HCT116 (cell line): ENCODE data around the gene SAMD9. TPM values are rescaled to one million over a fixed set of nuclear protein-coding genes. Genes with fewer than 3 reads are reported as not detected.
A peak's percentile ranks its signal among the peaks of the same experiment; 100 is the strongest.

Experiments
- ATAC-seq: fragments of 200-7000 bp; cut with Tn5 transposase; 2 replicates; pipeline ENCODE4 v1.9.1; 2020; ENCODE audit warnings: mild to moderate bottlenecking, moderate library complexity
- BruUV-seq: library from RNA; stranded (reverse); fragments of 400-500 nt; replicated peaks from 2 replicates; lab custom pipeline; 2021; lab: Mats Ljungman, UMichigan
- CTCF ChIA-PET: fragments of 300-600 bp; sonication (Branson Sonifier 250); formaldehyde crosslinking; loops from one replicate; lab custom pipeline; 2021; ENCODE audit warnings: antibody characterized with exemption; lab: Charles Lee
- POLR2A ChIA-PET: fragments of 300-600, 350-600 bp; sonication (Branson Sonifier 250); formaldehyde crosslinking; loops from one replicate; lab custom pipeline; 2021; ENCODE audit warnings: antibody characterized with exemption; lab: Charles Lee
- RAD21 ChIA-PET, 2 experiments: fragments of 300-600 bp; sonication (Branson Sonifier 250); formaldehyde crosslinking; loops; one replicate each; lab custom pipeline; 2023; ENCODE audit warnings: low total read pairs in 2 of 2; ENCODE audit not compliant: uncharacterized antibody in 2 of 2, unreplicated experiment in 2 of 2, low non-redundant PET in 1 of 2; lab: Charles Lee
- DNase-seq: peaks from one replicate; pipeline ENCODE4 v3.0.0-alpha.2; 2010; ENCODE audit warnings: low read depth, low spot score
- H2AFZ ChIP-seq: fragments of 200-600 bp; shearing (Covaris generic), sonication (generic); 2 replicates; pipeline ENCODE4 v1.6.1; 2017; ENCODE audit warnings: low read depth, mixed run types, mixed read lengths, antibody characterized with exemption, low read length; ENCODE audit not compliant: poor library complexity, severe bottlenecking
- H3K27ac ChIP-seq: 2 replicates; pipeline ENCODE4 v1.5.1; 2012; ENCODE audit warnings: low read depth, low read length
- H3K27me3 ChIP-seq: fragments of 200-600 bp; sonication (generic); 2 replicates; pipeline ENCODE4 v1.6.1; 2016; ENCODE audit warnings: mixed run types, low read length, mixed read lengths; ENCODE audit not compliant: insufficient read depth
- H3K36me3 ChIP-seq, 2 experiments: fragments of 200-500 bp in 1 of 2; fragments of 200-600 bp in 1 of 2; sonication (Bioruptor generic) in 1 of 2; sonication (generic) in 1 of 2; 2 replicates each; pipeline versions ENCODE4 v1.5.1 to v1.6.1; 2014 to 2016; ENCODE audit warnings: low read length in 2 of 2, inconsistent platforms in 1 of 2, mixed read lengths in 1 of 2, mixed run types in 1 of 2; ENCODE audit not compliant: insufficient read depth in 2 of 2, control insufficient read depth in 1 of 2
- H3K4me1 ChIP-seq, 2 experiments: fragments of 200-600 bp in 1 of 2; sonication (generic) in 1 of 2; 2 replicates each; pipeline versions ENCODE4 v1.5.1 to v1.6.1; 2012 to 2017; ENCODE audit warnings: low read length in 2 of 2, inconsistent platforms in 1 of 2, mild to moderate bottlenecking in 1 of 2, mixed read lengths in 1 of 2, mixed run types in 1 of 2, moderate library complexity in 1 of 2; ENCODE audit not compliant: insufficient read depth in 2 of 2, control insufficient read depth in 1 of 2
- H3K4me2 ChIP-seq: fragments of 200-600 bp; sonication (generic); 2 replicates; pipeline ENCODE4 v1.6.1; 2017; ENCODE audit warnings: mixed run types, low read length, mixed read lengths
- H3K4me3 ChIP-seq, 2 experiments: fragments of 200-600 bp in 1 of 2; sonication (generic) in 1 of 2; replicated peaks in 1 of 2; 2 replicates each; pipeline ENCODE4 v1.5.1; 2011 to 2016; ENCODE audit warnings: low read length in 2 of 2, control low read depth in 1 of 2, low read depth in 1 of 2, mild to moderate bottlenecking in 1 of 2, mixed read lengths in 1 of 2, mixed run types in 1 of 2
- H3K79me2 ChIP-seq: fragments of 200-600 bp; sonication (generic); 2 replicates; pipeline ENCODE4 v1.6.1; 2017; ENCODE audit warnings: mild to moderate bottlenecking, mixed run types, low read length, moderate library complexity, mixed read lengths; ENCODE audit not compliant: insufficient read depth
- H3K9ac ChIP-seq: fragments of 200-600 bp; sonication (generic); 2 replicates; pipeline ENCODE4 v1.6.1; 2016; ENCODE audit warnings: low read length, mixed read lengths
- H3K9me2 ChIP-seq: fragments of 200-600 bp; sonication (generic), shearing (Covaris generic); 2 replicates; pipeline ENCODE4 v1.6.1; 2017; ENCODE audit warnings: mixed run types, mild to moderate bottlenecking, moderate library complexity; ENCODE audit not compliant: insufficient read depth
- H3K9me3 ChIP-seq, 2 experiments: fragments of 200-500 bp in 1 of 2; fragments of 200-600 bp in 1 of 2; sonication (Bioruptor generic) in 1 of 2; sonication (generic) in 1 of 2; 2 replicates each; pipeline ENCODE4 v1.6.1; 2014 to 2017; ENCODE audit warnings: low read length in 2 of 2, mixed read lengths in 2 of 2, inconsistent platforms in 1 of 2, low read depth in 1 of 2, mild to moderate bottlenecking in 1 of 2, mixed run types in 1 of 2, moderate library complexity in 1 of 2; ENCODE audit not compliant: control insufficient read depth in 1 of 2, insufficient read depth in 1 of 2
- H4K20me1 ChIP-seq: fragments of 200-600 bp; sonication (generic), shearing (Covaris generic); 2 replicates; pipeline ENCODE4 v1.6.1; 2017; ENCODE audit warnings: mixed run types, mild to moderate bottlenecking, moderate library complexity; ENCODE audit not compliant: insufficient read depth
- CBX3 ChIP-seq: IDR thresholded peaks from 2 replicates; pipeline ENCODE4 v1.6.1; 2012; ENCODE audit warnings: low read depth
- CEBPB ChIP-seq: IDR thresholded peaks from 2 replicates; pipeline ENCODE4 v1.6.1; 2012; ENCODE audit warnings: low read depth
- CTCF ChIP-seq, 3 experiments: fragments of 200-600 bp in 1 of 3; sonication (generic) in 1 of 3; IDR thresholded peaks in 2 of 3; conservative IDR thresholded peaks in 1 of 3; 2 replicates each; pipeline ENCODE4 v1.5.1; 2012 to 2017; ENCODE audit warnings: low read depth in 2 of 3, low read length in 2 of 3, antibody characterized with exemption in 1 of 3, borderline replicate concordance in 1 of 3, control low read depth in 1 of 3, mild to moderate bottlenecking in 1 of 3, mixed read lengths in 1 of 3, mixed run types in 1 of 3, moderate library complexity in 1 of 3; ENCODE audit not compliant: insufficient read depth in 1 of 3
- EGR1 ChIP-seq: IDR thresholded peaks from 2 replicates; pipeline ENCODE4 v1.6.1; 2012; ENCODE audit warnings: low read depth
- ELF1 ChIP-seq: IDR thresholded peaks from 2 replicates; pipeline ENCODE4 v1.6.1; 2012; ENCODE audit warnings: low read depth, borderline replicate concordance
- EZH2phosphoT487 ChIP-seq: fragments of 200-600 bp; IDR thresholded peaks from 2 replicates; pipeline ENCODE4 v1.6.1; 2018; ENCODE audit warnings: antibody characterized with exemption, borderline replicate concordance
- FOSL1 ChIP-seq: IDR thresholded peaks from 2 replicates; pipeline ENCODE4 v1.6.1; 2012; ENCODE audit warnings: low read depth
- JUND ChIP-seq: IDR thresholded peaks from 2 replicates; pipeline ENCODE4 v1.6.1; 2012
- POLR2AphosphoS5 ChIP-seq: IDR thresholded peaks from 2 replicates; pipeline ENCODE4 v1.6.1; 2011; ENCODE audit warnings: mild to moderate bottlenecking, low read depth, low read length, moderate library complexity
- REST ChIP-seq: IDR thresholded peaks from 2 replicates; pipeline ENCODE4 v1.6.1; 2012; ENCODE audit warnings: low read depth
- ZFX ChIP-seq: fragments of 450-650 bp; IDR thresholded peaks from 2 replicates; pipeline ENCODE4 v1.6.1; 2017
- intact Hi-C: fragments of 100-400 bp; cut with micrococcal nuclease; formaldehyde crosslinking; loops from 2 replicates; pipeline ENCODE4 v1.10.0; 2022
- total RNA-seq: library from RNA; stranded (reverse); gene quantifications from one replicate; pipeline ENCODE4 v1.2.1, GENCODE V29; 2021; ENCODE audit not compliant: unreplicated experiment

Gene SAMD9
- total RNA-seq, 1 experiment from 2014 or later, result 5.3 TPM

GRCh38 chr7:93053949-93054943 lies 63.5 kb downstream of the SAMD9 start:
- no peak overlapping the region for H3K4me3 ChIP-seq
- no peak overlapping the region for H3K9ac ChIP-seq
- H3K4me2 ChIP-seq, result no peak overlapping the region
- no peaks in the 10 kb centered on the region for H4K20me1 ChIP-seq
- TF ChIP-seq EGR1 (no peak), ZFX (no peak), FOSL1 (no peak), ELF1 (no peak), CEBPB (no peak)
- ChIA-PET CTCF (no interaction called here), RAD21 (interaction anchor here (0.6 kb wide), 2 partner anchors 434 to 591 kb away, joined by 3 to 5 read pairs; no protein-coding TSS in a partner anchor), POLR2A (no interaction called here)
- BruUV-seq, result no TSS peak
- no peaks in the 10 kb centered on the region for H3K27me3 ChIP-seq
- H3K4me1 ChIP-seq, result no peaks in the 10 kb centered on the region
- intact Hi-C loops, result loop anchor here (2.0 to 10.0 kb wide), 2 partner anchors 61 to 217 kb away; partner anchors contain the start of genes CDK6 and SAMD9
- H3K36me3 ChIP-seq, result no peaks in the 10 kb centered on the region
- no peaks in the 10 kb centered on the region for H3K9me2 ChIP-seq
- no peak overlapping the region for H3K27ac ChIP-seq
- peak overlapping the region; percentile 27 for H2AFZ ChIP-seq
- H3K9me3 ChIP-seq, result no peaks in the 10 kb centered on the region
- ATAC-seq (no peak), DNase-seq (no peak)
- no peaks in the 10 kb centered on the region for H3K79me2 ChIP-seq

- Histone ChIP-seq H2AFZ (peak overlapping the region; percentile 27), H3K9me2 (no peaks in the 10 kb centered on the region), H3K9ac (no peak overlapping the region), H4K20me1 (no peaks in the 10 kb centered on the region), H3K79me2 (no peaks in the 10 kb centered on the region), H3K36me3 (no peaks in the 10 kb centered on the region), H3K27me3 (no peaks in the 10 kb centered on the region), H3K4me1 (no peaks in the 10 kb centered on the region), H3K27ac (no peak overlapping the region), H3K4me2 (no peak overlapping the region), H3K9me3 (no peaks in the 10 kb centered on the region), H3K4me3 (no peak overlapping the region)
- RAD21 ChIA-PET, result no interaction called here
- DNase-seq (no peak), ATAC-seq (no peak)
- intact Hi-C loops, result loop anchor here (10.0 kb wide), 1 partner anchor 61 kb away; the partner anchor contains the start of gene SAMD9
- POLR2A ChIA-PET, result no interaction called here
- CTCF ChIA-PET, result no interaction called here
- no TSS peak for BruUV-seq
- TF ChIP-seq ELF1 (no peak), EGR1 (no peak), EZH2phosphoT487 (no peak), CEBPB (no peak), JUND (no peak), CTCF (IDR thresholded peaks at IDR 0.05 in 2 of 3, conservative IDR thresholded peaks at IDR 0.05 in 1 of 3; ENCODE audit: borderline replicate concordance in 1 of 3, insufficient read depth in 1 of 3, low read depth in 2 of 3, low read length in 2 of 3) (no peak), CBX3 (no peak), POLR2AphosphoS5 (no peak), REST (no peak)
Observed at GRCh38 chr7:93053209-93053948, 64.4 kb downstream of the SAMD9 start.
